DOHH2 (cell line): Measurements from ENCODE around the gene RCN1.

Experiments
- EZH2phosphoT487 ChIP-seq: fragments of 200-600 bp; sonication (generic); IDR thresholded peaks from 2 replicates; pipeline ENCODE4 v1.6.1; 2017; ENCODE audit warnings: borderline replicate concordance, mild to moderate bottlenecking, antibody characterized with exemption, low read length, moderate library complexity, mixed read lengths
- TF ChIP-seq, protein P1 (sequence below): fragments of 200-600 bp; sonication (generic); IDR thresholded peaks from one replicate; pipeline ENCODE4 v1.5.1; 2014; ENCODE audit warnings: antibody characterized with exemption, mild to moderate bottlenecking, low read depth, low read length; ENCODE audit not compliant: poor library complexity, severe bottlenecking

DNA sequence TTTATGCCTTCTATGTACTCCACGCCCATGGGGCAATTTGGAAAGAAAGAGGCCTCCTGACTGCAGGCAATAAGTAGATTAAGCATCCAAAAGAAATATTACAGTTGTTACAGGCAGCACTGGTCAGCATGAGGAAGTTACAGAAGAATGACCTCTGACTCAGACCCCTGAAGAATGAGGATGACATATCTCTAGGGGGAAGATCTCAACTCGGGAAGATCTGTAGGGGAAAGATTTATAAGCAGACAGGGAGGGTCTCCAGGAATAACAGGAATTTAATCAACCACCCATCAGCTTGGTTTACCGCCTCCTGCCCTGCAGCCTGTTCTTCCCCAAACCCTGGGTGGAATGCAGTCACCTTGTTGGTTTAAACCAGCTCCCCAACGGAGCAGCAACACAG lies 58.0 kb downstream of the RCN1 start:
- TF ChIP-seq, protein P1, sequence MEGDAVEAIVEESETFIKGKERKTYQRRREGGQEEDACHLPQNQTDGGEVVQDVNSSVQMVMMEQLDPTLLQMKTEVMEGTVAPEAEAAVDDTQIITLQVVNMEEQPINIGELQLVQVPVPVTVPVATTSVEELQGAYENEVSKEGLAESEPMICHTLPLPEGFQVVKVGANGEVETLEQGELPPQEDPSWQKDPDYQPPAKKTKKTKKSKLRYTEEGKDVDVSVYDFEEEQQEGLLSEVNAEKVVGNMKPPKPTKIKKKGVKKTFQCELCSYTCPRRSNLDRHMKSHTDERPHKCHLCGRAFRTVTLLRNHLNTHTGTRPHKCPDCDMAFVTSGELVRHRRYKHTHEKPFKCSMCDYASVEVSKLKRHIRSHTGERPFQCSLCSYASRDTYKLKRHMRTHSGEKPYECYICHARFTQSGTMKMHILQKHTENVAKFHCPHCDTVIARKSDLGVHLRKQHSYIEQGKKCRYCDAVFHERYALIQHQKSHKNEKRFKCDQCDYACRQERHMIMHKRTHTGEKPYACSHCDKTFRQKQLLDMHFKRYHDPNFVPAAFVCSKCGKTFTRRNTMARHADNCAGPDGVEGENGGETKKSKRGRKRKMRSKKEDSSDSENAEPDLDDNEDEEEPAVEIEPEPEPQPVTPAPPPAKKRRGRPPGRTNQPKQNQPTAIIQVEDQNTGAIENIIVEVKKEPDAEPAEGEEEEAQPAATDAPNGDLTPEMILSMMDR: no peak
- no peak for TF ChIP-seq EZH2phosphoT487
